GM18526 (cell line): ENCODE results near the gene MTA1.

Experiments used
- POLR2A ChIP-seq: IDR thresholded peaks from 3 replicates; pipeline ENCODE4 v1.6.1; 2011; ENCODE audit not compliant: insufficient read length; ENCODE audit errors: extremely low read depth

Gene MTA1

GRCh38 chr14:105453847-105454246, 34.2 kb downstream of the MTA1 start:
- TF ChIP-seq POLR2A, result no peak

GRCh38 chr14:105455086-105455640, 35.5 kb downstream of the MTA1 start:
- no peak for TF ChIP-seq POLR2A

DNA sequence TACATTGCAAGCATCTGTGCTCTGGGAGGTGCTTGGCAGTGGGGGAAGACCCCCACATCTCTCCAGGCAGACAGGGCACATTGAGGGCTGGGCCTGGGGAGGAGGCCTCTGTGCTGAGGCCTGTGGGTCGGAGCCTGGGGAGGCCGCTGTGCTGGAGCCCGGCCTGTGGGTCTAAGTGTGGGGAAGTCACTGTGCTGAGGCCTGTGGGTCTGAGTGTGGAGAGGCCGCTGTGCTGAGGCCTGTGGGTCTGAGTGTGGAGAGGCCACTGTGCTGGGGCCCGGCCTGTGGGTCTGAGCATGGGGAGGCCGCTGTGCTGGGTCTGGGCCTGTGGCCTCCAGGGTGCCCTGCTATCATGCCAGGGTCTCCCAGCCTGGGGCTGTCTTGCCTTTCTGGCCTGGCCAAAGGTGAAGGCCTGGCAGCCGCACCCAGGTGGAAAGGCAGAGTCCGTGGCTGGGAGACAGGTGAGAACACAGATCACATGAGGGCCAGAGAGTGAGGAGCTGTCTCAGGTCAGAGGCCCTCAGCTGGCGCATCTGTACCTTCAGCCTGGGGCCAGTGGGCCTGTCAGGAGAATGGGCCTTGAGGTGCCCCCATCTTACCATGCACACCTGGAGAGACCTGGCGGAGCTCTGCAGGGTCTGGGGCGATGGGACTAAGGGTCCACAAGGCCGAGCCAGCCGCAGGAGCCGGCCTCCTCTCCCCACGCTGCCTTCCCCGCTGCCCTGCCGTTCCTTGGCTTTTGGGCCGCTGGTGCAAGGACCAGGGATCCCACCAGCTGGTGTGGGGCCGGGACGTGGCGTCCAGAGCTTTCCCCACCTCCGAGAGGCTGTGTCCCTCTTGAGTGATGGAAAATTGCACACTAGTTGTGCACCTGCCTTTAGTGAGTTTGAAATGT, 36.4 kb downstream of the MTA1 start:
- TF ChIP-seq POLR2A, result no peak

DNA sequence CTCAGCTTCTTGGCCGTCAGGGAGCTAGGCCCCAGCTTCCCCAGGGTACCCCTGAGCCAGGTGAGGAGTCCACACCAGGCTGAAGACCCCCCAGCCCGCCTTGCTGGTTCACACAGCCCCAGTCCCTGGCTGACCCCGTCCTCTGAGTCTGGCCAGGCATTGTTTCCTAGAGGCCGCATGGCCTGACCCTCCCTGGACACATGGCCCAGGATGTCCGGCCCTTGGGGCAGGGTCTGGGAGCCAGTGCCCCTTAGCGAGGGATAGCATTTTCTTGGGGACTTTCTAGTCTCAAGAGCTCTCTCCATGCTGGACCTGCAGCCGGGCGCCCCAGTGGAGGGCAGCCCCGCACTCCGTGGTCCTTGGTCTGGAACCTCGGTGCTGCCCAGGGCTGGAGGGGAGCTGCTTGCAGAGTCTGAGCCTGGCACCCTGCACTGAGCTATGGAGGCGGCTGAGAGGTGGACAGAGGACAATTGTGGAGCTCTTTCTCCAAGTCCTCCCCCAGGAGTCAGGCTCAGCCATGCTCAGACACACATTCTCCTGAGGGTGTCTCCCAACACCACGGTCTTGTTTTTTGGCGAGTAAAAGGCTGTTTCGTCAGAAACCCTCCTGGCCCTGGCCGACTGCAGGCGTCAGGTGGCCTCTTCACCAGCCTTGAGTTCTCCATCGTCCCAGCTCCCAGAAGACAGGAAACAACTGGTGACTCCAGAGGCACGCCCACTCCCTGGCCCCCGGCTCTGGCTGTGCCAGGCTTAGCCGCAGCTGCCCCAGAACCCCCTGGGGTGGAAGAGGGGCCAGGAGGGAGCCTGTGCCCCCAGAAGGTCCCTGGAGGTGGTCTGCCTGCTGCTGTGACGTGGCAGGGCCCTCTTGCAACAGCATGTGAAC, 37.4 kb downstream of the MTA1 start:
- TF ChIP-seq POLR2A, result no peak

DNA sequence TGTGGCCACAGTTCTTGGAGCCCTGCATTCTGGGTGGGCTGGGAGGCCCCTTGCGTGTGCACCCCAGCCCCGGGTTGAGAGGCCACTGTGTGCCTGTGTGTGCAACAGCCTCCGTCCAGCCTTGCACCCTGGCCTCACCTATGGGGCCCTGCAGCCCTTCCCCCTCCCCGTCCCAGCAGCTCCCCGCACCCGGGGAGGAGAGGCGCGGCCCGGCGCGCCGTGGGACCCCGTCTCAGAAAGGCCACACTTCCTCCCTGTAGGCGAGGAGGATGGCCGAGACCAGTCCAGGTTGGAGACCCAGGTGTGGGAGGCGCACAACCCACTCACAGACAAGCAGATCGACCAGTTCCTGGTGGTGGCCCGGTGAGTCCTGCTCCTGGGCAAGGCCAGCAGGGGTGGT, 38.4 kb downstream of the MTA1 start:
- no peak for TF ChIP-seq POLR2A

DNA sequence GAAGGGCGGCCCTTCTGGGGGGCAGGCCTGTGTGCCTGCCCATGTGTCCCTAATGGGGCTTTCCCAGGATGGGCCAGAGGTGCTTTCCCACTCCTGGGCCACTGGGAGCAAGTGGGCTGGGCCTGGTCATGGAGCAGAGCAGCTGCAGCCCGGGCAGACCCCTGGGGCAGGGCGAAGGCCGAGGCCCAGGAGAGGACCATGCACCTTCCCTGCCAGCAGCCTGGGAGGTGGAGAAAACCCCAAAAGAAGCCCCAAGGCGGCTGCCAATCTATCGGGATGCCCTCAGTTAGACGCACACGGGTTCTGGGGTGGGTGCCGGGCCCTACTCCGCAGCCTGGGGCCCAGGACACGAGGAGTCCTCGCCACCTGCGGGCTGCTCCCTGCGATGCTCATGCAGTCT, 38.9 kb downstream of the MTA1 start:
- no peak for TF ChIP-seq POLR2A

- no peak for TF ChIP-seq POLR2A
Observed at GRCh38 chr14:105460116-105460515, 40.5 kb downstream of the MTA1 start.

DNA sequence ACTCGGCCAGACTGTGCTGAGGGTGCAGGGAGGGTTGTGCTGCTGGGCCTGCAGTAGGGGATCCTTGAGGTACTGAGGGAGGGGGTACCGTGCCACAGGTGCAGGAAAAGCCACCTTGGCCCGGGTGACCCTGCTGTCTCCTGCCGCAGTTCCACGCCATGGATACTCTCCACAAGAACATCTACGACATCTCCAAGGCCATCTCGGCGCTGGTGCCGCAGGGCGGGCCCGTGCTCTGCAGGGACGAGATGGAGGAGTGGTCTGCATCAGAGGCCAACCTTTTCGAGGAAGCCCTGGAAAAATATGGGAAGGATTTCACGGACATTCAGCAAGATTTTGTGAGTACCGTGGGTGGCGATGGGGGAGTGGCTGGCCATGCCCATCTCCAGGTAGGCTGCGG, 41.0 kb downstream of the MTA1 start:
- TF ChIP-seq POLR2A, result no peak

GRCh38 chr14:105461903-105462302, 42.3 kb downstream of the MTA1 start:
- no peak for TF ChIP-seq POLR2A

GRCh38 chr14:105464501-105464900, 44.9 kb downstream of the MTA1 start:
- TF ChIP-seq POLR2A, result no peak

DNA sequence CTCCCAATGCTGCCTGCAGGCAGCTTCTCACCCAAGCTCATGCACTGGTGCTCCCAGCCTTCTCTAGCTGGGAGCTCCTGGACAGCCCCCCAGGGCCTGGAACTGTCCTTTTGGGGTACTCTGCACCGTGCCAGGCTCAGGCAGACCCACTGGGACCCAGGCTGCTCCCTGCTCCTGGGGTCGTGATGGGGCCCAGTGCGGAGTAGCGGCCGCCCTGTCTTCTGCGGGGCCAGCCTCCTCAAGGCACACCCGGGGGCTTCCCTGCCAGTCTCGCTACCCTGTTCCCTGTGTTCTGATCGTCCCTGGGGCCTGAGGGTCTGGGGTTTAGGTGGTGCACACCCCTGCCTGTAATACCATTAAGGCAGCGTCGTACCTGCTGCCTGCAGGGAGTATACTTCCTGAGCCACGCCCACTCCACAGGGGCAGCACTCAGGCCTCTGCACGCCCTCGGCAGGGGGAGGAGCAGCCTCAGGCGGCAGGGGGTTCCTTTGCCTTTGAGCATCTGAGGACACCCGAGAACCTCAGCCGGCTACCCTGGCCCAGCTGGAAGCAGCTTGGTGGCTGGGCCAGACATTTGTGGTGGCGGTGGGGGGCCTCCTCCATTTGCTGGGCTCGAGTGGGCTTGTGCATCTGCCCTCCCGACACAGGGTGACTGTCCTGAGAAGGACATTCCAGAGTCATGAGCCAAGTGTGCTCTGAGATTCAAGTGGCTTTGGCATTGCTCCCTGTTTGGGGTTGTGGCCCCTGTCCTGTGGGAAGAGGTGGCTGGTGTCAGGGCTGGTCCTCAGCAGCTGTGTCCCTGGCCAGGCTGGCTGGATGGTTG, 45.8 kb downstream of the MTA1 start:
- no peak for TF ChIP-seq POLR2A

DNA sequence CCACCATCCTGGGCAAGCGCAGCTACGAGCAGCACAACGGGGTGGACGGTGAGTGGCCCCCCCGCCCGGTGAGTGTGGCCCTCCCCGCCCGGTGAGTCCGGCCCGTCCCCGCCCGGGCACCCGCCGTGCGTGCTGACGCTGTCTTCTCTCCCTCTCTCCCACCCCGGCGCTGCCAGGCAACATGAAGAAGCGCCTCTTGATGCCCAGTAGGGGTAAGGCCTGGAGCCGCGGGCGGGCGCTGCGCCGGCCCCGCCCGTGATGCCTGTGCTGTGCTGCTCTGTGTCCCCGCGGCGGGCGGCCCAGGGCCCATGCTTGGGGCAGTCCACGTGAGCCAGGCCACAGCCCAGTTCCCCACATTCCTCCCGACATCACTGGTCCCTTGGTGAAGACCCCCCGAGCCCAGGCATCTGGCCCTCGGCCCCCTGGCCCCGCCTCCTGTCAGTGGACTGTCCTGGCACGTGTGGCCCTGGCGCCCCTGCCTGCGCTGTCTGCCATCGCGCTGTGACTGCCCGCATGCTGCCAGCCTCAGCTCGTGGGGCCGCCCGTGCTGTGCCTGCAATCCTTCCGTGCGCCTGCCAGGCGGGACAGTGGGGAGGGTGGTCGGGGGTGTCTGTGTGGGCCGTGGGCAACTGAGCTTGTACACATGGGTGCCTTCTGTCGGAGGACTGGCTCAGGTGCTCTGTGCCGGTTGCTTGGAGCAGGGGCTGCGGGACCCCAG, 47.1 kb downstream of the MTA1 start:
- TF ChIP-seq POLR2A, result no peak

GRCh38 chr14:105467249-105467941, 47.8 kb downstream of the MTA1 start:
- no peak for TF ChIP-seq POLR2A
